GM23248 (cell line): Measurements from ENCODE around the gene RBM19.

Experiments
- EZH2 ChIP-seq: fragments of 200-600 bp; sonication (generic); IDR thresholded peaks from 2 replicates; pipeline ENCODE4 v1.6.1; 2018; ENCODE audit warnings: antibody characterized with exemption, mild to moderate bottlenecking; ENCODE audit not compliant: insufficient read depth, poor library complexity, severe bottlenecking
- EZH2phosphoT487 ChIP-seq: fragments of 200-600 bp; sonication (generic); IDR thresholded peaks from 2 replicates; pipeline ENCODE4 v1.6.1; 2018; ENCODE audit warnings: antibody characterized with exemption, moderate library complexity, mild to moderate bottlenecking, low read depth; ENCODE audit not compliant: insufficient read depth

DNA sequence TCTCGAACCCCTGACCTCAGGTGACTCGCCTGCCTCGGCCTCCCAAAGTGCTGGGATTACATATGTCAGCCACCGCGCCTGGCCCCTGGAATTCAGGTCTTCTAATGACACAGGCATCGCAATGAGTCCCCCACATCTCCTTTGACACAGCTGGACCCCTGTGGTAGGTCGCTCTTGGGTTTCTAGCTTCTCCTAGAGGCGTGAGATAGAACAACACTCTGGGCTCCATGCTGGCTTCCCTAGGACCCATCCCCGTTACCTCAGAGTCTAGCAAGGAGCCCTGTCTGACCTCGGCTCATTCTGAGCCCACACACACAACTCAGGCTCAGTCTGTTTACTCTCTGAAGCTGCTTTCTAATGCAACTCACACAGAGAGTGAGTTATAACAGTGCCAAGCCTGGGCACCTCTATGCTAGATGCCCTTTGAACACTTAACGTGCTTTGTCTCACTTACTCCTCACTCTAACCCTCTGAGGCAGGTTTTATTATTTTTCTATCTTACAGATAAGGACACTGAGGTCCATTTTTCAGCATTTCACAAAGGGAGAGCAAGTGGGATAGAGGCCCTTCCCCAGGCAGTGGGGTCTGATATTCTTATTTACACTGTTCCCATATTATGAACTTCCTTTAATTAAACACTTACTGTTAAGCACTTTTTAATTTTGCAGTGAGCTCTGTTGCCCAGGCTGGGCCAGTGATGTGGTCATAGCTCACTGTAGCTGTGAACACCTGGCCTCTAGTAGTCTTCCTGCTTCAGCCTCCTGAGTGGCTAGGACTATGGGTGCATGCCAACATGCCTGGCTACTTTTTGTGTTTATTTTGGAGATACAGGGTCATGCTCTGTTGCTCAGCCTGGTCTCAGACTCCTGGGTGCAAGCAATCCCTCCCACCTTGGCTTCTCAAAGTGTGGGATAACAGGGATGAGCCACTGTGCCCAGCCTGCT is 40.6 kb upstream of the RBM19 start:
- no peak for TF ChIP-seq EZH2
- TF ChIP-seq EZH2phosphoT487 = no peak
